Cardiac muscle cell (in vitro differentiated cells and primary cell): ENCODE measurements around the gene DMWD. TPM values are rescaled to one million over a fixed set of nuclear protein-coding genes. Genes with fewer than 3 reads are reported as not detected.
A peak's percentile ranks its signal among the peaks of the same experiment; 100 is the strongest.
"Not testable (repeated sequence)": the region's sequence is repeated elsewhere in the genome, so short reads cannot be mapped to it uniquely, and the experiment has no call there.

Source experiments
- DNase-seq, 2 donors: peaks; one replicate each; pipeline versions ENCODE4 v3.0.0 to v3.0.0-alpha.2; 2010 to 2017; ENCODE audit warnings: low read depth in 1 of 2, low spot score in 1 of 2
- H3K27ac ChIP-seq: fragments of 200-600 bp; sonication (generic); 2 replicates; pipeline ENCODE4 v1.5.1; 2016
- H3K27me3 ChIP-seq: fragments of 200-600 bp; sonication (generic); 2 replicates; pipeline ENCODE4 v1.6.0; 2016; ENCODE audit warnings: control low read depth
- H3K36me3 ChIP-seq: fragments of 200-600 bp; sonication (generic); 2 replicates; pipeline ENCODE4 v1.5.1; 2016; ENCODE audit warnings: control low read depth
- H3K4me1 ChIP-seq: fragments of 200-600 bp; sonication (generic); 2 replicates; pipeline ENCODE4 v1.8.1; 2017; ENCODE audit warnings: low read depth, mild to moderate bottlenecking, mixed run types
- H3K4me3 ChIP-seq: fragments of 200-600 bp; sonication (generic); 2 replicates; pipeline ENCODE4 v1.5.1; 2016; ENCODE audit warnings: mild to moderate bottlenecking
- H3K9me3 ChIP-seq: fragments of 200-600 bp; sonication (generic); 2 replicates; pipeline ENCODE4 v1.5.1; 2017; ENCODE audit warnings: low read depth, mild to moderate bottlenecking, control low read depth
- CTCF ChIP-seq: IDR thresholded peaks from 2 replicates; pipeline ENCODE4 v1.5.1; 2012; ENCODE audit warnings: low read depth, mild to moderate bottlenecking, low read length
- polyA plus RNA-seq: library from polyadenylated mRNA; unstranded; fragments of >200 nt; fragmentation: Nextera tagmentation; extraction: Ambion mirVana; gene quantifications from 2 replicates; pipeline ENCODE4 v1.2.1, GENCODE V29; 2016
- total RNA-seq: library from RNA; depleted of rRNA; stranded (reverse); fragments of >200 nt; gene quantifications from 2 replicates; pipeline ENCODE4 v1.2.3, GENCODE V29; 2016

Gene DMWD
- total and polyA plus RNA-seq, 2 experiments from 2014 or later, result 112 to 138 TPM

- H3K27me3 ChIP-seq, result no peaks in the 10 kb centered on the region
- H3K27ac ChIP-seq, result no peak overlapping the region
- no peak for TF ChIP-seq CTCF
- H3K9me3 ChIP-seq, result no peaks in the 10 kb centered on the region
- H3K36me3 ChIP-seq, result no peaks in the 10 kb centered on the region
- peaks cover 14% of the 10 kb centered on the region for H3K4me1 ChIP-seq
- no peak for DNase-seq
- no peak overlapping the region for H3K4me3 ChIP-seq
Measured at GRCh38 chr19:45757695-45758094, 35.0 kb downstream of the DMWD start.

GRCh38 chr19:45754323-45754722 lies 38.3 kb downstream of the DMWD start:
- no peaks in the 10 kb centered on the region for H3K9me3 ChIP-seq
- TF ChIP-seq CTCF, result no peak
- no peaks in the 10 kb centered on the region for H3K27me3 ChIP-seq
- no peak for DNase-seq
- H3K36me3 ChIP-seq, result no peaks in the 10 kb centered on the region
- no peak overlapping the region for H3K27ac ChIP-seq
- no peak overlapping the region for H3K4me3 ChIP-seq
- H3K4me1 ChIP-seq, result peaks cover 9% of the 10 kb centered on the region

GRCh38 chr19:45753548-45753947 lies 39.1 kb downstream of the DMWD start:
- H3K4me3 ChIP-seq, result no peak overlapping the region
- no peaks in the 10 kb centered on the region for H3K36me3 ChIP-seq
- no peaks in the 10 kb centered on the region for H3K27me3 ChIP-seq
- no peak for TF ChIP-seq CTCF
- no peak overlapping the region for H3K27ac ChIP-seq
- H3K9me3 ChIP-seq, result no peaks in the 10 kb centered on the region
- peaks cover 9% of the 10 kb centered on the region for H3K4me1 ChIP-seq
- DNase-seq, result peak in 1 of 2 donors; percentile 57

GRCh38 chr19:45752639-45753038 lies 40.0 kb downstream of the DMWD start:
- H3K4me3 ChIP-seq, result no peak overlapping the region
- no peak overlapping the region for H3K27ac ChIP-seq
- H3K27me3 ChIP-seq, result no peaks in the 10 kb centered on the region
- TF ChIP-seq CTCF, result no peak
- H3K9me3 ChIP-seq, result no peaks in the 10 kb centered on the region
- H3K4me1 ChIP-seq, result peaks cover 9% of the 10 kb centered on the region
- H3K36me3 ChIP-seq, result no peaks in the 10 kb centered on the region
- no peak for DNase-seq

GRCh38 chr19:45751483-45751882 lies 41.2 kb downstream of the DMWD start:
- H3K27me3 ChIP-seq, H3K27ac ChIP-seq, H3K4me1 ChIP-seq, DNase-seq, H3K9me3 ChIP-seq, H3K4me3 ChIP-seq, H3K36me3 ChIP-seq: not testable (repeated sequence)

- Histone ChIP-seq H3K9me3 (no peaks in the 10 kb centered on the region), H3K4me3 (no peak overlapping the region), H3K27me3 (no peaks in the 10 kb centered on the region), H3K36me3 (no peaks in the 10 kb centered on the region), H3K27ac (no peak overlapping the region), H3K4me1 (peaks cover 7% of the 10 kb centered on the region)
- no peak for DNase-seq
- TF ChIP-seq CTCF, result no peak
Measured at GRCh38 chr19:45747513-45747912, 45.1 kb downstream of the DMWD start.
